K562 (cell line): ENCODE measurements around the gene DPEP2NB. TPM values are rescaled to one million over a fixed set of nuclear protein-coding genes. Genes with fewer than 3 reads are reported as not detected.

Experiments used
- ARID1B ChIP-seq: fragments of 450-650 bp; IDR thresholded peaks from 2 replicates; pipeline ENCODE4 v1.6.1; 2016; ENCODE audit warnings: antibody characterized with exemption, mild to moderate bottlenecking, inconsistent platforms
- CBFA2T3 ChIP-seq: fragments of 450-650 bp; IDR thresholded peaks from 2 replicates; pipeline ENCODE4 v1.6.1; 2017
- CBX1 ChIP-seq: sonication (generic); IDR thresholded peaks from 2 replicates; pipeline ENCODE4 v1.6.1; 2016; ENCODE audit warnings: antibody characterized with exemption, low read depth, mild to moderate bottlenecking
- CCNT2 ChIP-seq: IDR thresholded peaks from 2 replicates; pipeline ENCODE4 v1.6.1; 2011; ENCODE audit warnings: borderline replicate concordance, low read depth, mild to moderate bottlenecking, moderate library complexity, mixed read lengths, low read length; ENCODE audit not compliant: insufficient read length; ENCODE audit errors: extremely low read depth
- KLF1 ChIP-seq: fragments of 450-650 bp; IDR thresholded peaks from 2 replicates; pipeline ENCODE4 v1.6.1; 2016; ENCODE audit warnings: missing genetic modification characterization, missing compliant biosample characterization
- L3MBTL2 ChIP-seq: fragments of 450-650 bp; IDR thresholded peaks from 2 replicates; pipeline ENCODE4 v1.6.1; 2016; ENCODE audit warnings: mild to moderate bottlenecking, moderate library complexity
- MEF2A ChIP-seq: IDR thresholded peaks from 2 replicates; pipeline ENCODE4 v1.6.1; 2011; ENCODE audit warnings: low read depth, mild to moderate bottlenecking, low read length, moderate library complexity; ENCODE audit not compliant: control insufficient read depth
- NCOA1 ChIP-seq: fragments of 450-650 bp; IDR thresholded peaks from 2 replicates; pipeline ENCODE4 v1.6.1; 2016; ENCODE audit warnings: low read depth
- PCBP1 ChIP-seq: fragments of 200-400 bp; formaldehyde crosslinking; IDR thresholded peaks from 2 replicates; pipeline ENCODE4 v1.6.1; 2018; ENCODE audit warnings: mild to moderate bottlenecking, low read depth, low read length; ENCODE audit not compliant: poor library complexity, severe bottlenecking
- PTBP1 ChIP-seq: fragments of 200-400 bp; formaldehyde crosslinking; IDR thresholded peaks from 2 replicates; pipeline ENCODE4 v1.6.1; 2017; ENCODE audit warnings: low read depth, low read length
- PYGO2 ChIP-seq: fragments of 450-650 bp; IDR thresholded peaks from 2 replicates; pipeline ENCODE4 v1.6.1; 2016; ENCODE audit warnings: mild to moderate bottlenecking, missing genetic modification characterization, moderate library complexity, missing compliant biosample characterization
- RB1 ChIP-seq: fragments of 450-650 bp; IDR thresholded peaks from 2 replicates; pipeline ENCODE4 v1.6.1; 2017; ENCODE audit warnings: low read depth, mild to moderate bottlenecking
- SP1 ChIP-seq: sonication (generic); formaldehyde crosslinking; IDR thresholded peaks from 2 replicates; pipeline ENCODE4 v1.8.1; 2022; ENCODE audit warnings: mild to moderate bottlenecking, missing genetic modification reagents
- TFAM ChIP-seq: fragments of 250-450 bp; sonication (Bioruptor Pico); conservative IDR thresholded peaks from 2 replicates; pipeline ENCODE4 v1.5.0; 2021; ENCODE audit warnings: mild to moderate bottlenecking, moderate library complexity
- THRAP3 ChIP-seq: fragments of 450-650 bp; IDR thresholded peaks from 2 replicates; pipeline ENCODE4 v1.6.1; 2016; ENCODE audit warnings: mild to moderate bottlenecking, inconsistent platforms, borderline replicate concordance
- ZFP1 ChIP-seq: fragments of 450-650 bp; formaldehyde crosslinking; IDR thresholded peaks from 2 replicates; pipeline ENCODE4 v1.4.0; 2020; ENCODE audit warnings: mild to moderate bottlenecking, mixed read lengths
- ZNF165 ChIP-seq: fragments of 250-450 bp; sonication (Bioruptor Pico); IDR thresholded peaks from 2 replicates; pipeline ENCODE4 v1.4.0; 2020; ENCODE audit warnings: borderline replicate concordance
- ZNF175 ChIP-seq: fragments of 200-800 bp; sonication (Bioruptor generic); IDR thresholded peaks from 2 replicates; pipeline ENCODE4 v1.6.1; 2016; ENCODE audit warnings: low read depth, mild to moderate bottlenecking, missing genetic modification characterization, missing compliant biosample characterization
- ZNF197 ChIP-seq: fragments of 200-800 bp; sonication (Bioruptor generic); IDR thresholded peaks from 2 replicates; pipeline ENCODE4 v1.6.1; 2016; ENCODE audit warnings: low read depth, missing genetic modification characterization, missing compliant biosample characterization
- ZNF217 ChIP-seq: sonication (generic); formaldehyde crosslinking; IDR thresholded peaks from 2 replicates; pipeline ENCODE4 v1.8.0; 2022; ENCODE audit warnings: mild to moderate bottlenecking, missing genetic modification reagents
- ZNF431 ChIP-seq: sonication (generic); formaldehyde crosslinking; IDR thresholded peaks from 2 replicates; pipeline ENCODE4 v1.8.0; 2022; ENCODE audit warnings: mild to moderate bottlenecking, missing genetic modification reagents
- polyA plus RNA-seq, 8 experiments: library from polyadenylated mRNA; depleted of rRNA in 4 of 8; stranded (reverse) in 5 of 8; unstranded in 3 of 8; fragments of >200 nt; fragmentation: Nextera tagmentation in 2 of 8; fragmentation: Illumina TruSeq in 1 of 8; extraction: Ambion mirVana in 2 of 8; extraction: Trizol in 1 of 8; gene quantifications; 2 replicates each; pipeline versions ENCODE4 v1.2.1 to v1.2.3, GENCODE V29; 2011 to 2014; ENCODE audit warnings: inconsistent platforms in 1 of 8, missing spikeins in 1 of 8
- total RNA-seq, 7 experiments: library from RNA; depleted of rRNA in 6 of 7; stranded (reverse); fragments of >200 nt in 6 of 7; fragmentation: Illumina TruSeq in 2 of 7; extraction: Trizol in 2 of 7; gene quantifications; 2 replicates each; pipeline versions ENCODE4 v1.2.1 to v1.2.3, GENCODE V29; 2011 to 2021; ENCODE audit warnings: low replicate concordance in 1 of 7
- TF ChIP-seq, protein P1 (sequence below): sonication (generic); formaldehyde crosslinking; IDR thresholded peaks from 2 replicates; pipeline ENCODE4 v1.8.1; 2022; ENCODE audit warnings: missing genetic modification reagents
- TF ChIP-seq, protein P2 (sequence below), 3 experiments: fragments of 200-800 bp in 1 of 3; fragments of 250-450 bp in 1 of 3; fragments of 450-650 bp in 1 of 3; sonication (Bioruptor Pico) in 1 of 3; sonication (Bioruptor generic) in 1 of 3; formaldehyde crosslinking in 1 of 3; IDR thresholded peaks; 2 replicates each; pipeline versions ENCODE4 v1.6.1 to v1.8.0; 2016 to 2022; ENCODE audit warnings: mild to moderate bottlenecking in 2 of 3, missing genetic modification characterization in 2 of 3, missing compliant biosample characterization in 1 of 3, moderate library complexity in 1 of 3

The DPEP2NB gene
- total and polyA plus RNA-seq, 9 of the 15 experiments (the other 6 are each of a cell fraction or from before 2014, with no cell fraction given), result not detected

DNA sequence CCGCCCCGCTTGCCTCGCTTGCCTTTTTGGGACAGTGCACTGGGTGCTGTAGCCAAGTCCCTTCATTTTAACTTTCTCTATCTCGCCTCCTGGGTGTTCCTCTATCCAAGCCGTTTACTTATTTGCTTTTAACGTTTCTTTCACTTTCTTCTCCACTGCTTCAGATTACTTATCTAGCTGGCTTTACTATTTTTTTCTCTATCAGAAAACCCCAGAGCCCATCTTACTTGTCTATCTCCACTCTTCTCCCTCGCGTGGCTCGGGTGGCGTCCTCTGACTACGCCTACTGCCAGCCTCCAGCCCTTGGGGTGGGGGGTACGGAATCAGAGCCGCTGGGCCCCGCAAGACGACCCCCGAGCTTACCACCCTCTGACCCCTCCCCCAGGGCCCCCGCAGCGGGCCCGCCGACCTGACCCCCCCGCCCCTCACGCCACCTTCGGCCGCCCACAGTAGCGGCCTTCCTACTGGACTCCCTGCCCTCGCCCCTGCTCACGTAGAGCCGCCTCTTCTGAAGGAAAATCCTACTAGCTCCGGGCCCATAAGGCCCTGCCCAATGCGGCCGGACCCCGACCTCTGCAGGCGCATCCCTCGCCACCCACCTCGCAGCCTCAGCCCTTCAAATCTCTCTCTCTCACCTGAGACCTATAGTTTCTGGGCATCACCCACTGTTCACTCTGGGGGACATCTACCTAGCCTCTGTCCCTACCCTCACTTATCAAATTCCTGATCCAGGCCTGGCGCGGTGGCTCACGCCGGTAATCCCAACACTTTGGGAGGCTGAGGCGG, 46.3 kb downstream of the DPEP2NB start (continued):
- TF ChIP-seq, protein P1, sequence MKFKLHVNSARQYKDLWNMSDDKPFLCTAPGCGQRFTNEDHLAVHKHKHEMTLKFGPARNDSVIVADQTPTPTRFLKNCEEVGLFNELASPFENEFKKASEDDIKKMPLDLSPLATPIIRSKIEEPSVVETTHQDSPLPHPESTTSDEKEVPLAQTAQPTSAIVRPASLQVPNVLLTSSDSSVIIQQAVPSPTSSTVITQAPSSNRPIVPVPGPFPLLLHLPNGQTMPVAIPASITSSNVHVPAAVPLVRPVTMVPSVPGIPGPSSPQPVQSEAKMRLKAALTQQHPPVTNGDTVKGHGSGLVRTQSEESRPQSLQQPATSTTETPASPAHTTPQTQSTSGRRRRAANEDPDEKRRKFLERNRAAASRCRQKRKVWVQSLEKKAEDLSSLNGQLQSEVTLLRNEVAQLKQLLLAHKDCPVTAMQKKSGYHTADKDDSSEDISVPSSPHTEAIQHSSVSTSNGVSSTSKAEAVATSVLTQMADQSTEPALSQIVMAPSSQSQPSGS (CRISPR knock-in tag), result no peak
- no peak for TF ChIP-seq KLF1 (tag)
- no peak for TF ChIP-seq THRAP3
- TF ChIP-seq ZFP1 (CRISPR knock-in tag), result no peak
- TF ChIP-seq SP1 (CRISPR knock-in tag), result peak; percentile 3; the same call in 1 of the 2 replicates
- 0 out of 2 replicates have a peak, but pooled peaks have one; percentile 3 for TF ChIP-seq RB1
- no peak for TF ChIP-seq CBX1
- TF ChIP-seq PCBP1, result no peak
- peak; percentile 31; the same call in 1 of the 2 replicates for TF ChIP-seq ARID1B
- TF ChIP-seq L3MBTL2, result no peak
- TF ChIP-seq ZNF197, result 0 out of 2 replicates have a peak, but pooled peaks have one; percentile 40
- no peak for TF ChIP-seq TFAM (CRISPR knock-in tag)
- no peak for TF ChIP-seq ZNF165 (CRISPR knock-in tag)
- TF ChIP-seq ZNF175 (CRISPR knock-in tag), result 0 out of 2 replicates have a peak, but pooled peaks have one; percentile 25
- no peak for TF ChIP-seq CCNT2
- TF ChIP-seq PYGO2, result no peak
- no peak for TF ChIP-seq ZNF217 (CRISPR knock-in tag)
- no peak for TF ChIP-seq NCOA1
- peak; percentile 33 for TF ChIP-seq CBFA2T3
- TF ChIP-seq MEF2A, result no peak
- no peak for TF ChIP-seq ZNF431
- TF ChIP-seq PTBP1, result no peak
- TF ChIP-seq, protein P2, sequence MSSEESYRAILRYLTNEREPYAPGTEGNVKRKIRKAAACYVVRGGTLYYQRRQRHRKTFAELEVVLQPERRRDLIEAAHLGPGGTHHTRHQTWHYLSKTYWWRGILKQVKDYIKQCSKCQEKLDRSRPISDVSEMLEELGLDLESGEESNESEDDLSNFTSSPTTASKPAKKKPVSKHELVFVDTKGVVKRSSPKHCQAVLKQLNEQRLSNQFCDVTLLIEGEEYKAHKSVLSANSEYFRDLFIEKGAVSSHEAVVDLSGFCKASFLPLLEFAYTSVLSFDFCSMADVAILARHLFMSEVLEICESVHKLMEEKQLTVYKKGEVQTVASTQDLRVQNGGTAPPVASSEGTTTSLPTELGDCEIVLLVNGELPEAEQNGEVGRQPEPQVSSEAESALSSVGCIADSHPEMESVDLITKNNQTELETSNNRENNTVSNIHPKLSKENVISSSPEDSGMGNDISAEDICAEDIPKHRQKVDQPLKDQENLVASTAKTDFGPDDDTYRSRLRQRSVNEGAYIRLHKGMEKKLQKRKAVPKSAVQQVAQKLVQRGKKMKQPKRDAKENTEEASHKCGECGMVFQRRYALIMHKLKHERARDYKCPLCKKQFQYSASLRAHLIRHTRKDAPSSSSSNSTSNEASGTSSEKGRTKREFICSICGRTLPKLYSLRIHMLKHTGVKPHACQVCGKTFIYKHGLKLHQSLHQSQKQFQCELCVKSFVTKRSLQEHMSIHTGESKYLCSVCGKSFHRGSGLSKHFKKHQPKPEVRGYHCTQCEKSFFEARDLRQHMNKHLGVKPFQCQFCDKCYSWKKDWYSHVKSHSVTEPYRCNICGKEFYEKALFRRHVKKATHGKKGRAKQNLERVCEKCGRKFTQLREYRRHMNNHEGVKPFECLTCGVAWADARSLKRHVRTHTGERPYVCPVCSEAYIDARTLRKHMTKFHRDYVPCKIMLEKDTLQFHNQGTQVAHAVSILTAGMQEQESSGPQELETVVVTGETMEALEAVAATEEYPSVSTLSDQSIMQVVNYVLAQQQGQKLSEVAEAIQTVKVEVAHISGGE (CRISPR knock-in tag; IDR thresholded peaks at IDR 0.05), result no peak
